Peyer's patch (tissue), 4 donors: ENCODE results near the gene AIG1. TPM values are rescaled to one million over a fixed set of nuclear protein-coding genes. Genes with fewer than 3 reads are reported as not detected.

ENCODE experiments used
- DNase-seq, 3 donors: peaks; one replicate each; pipeline ENCODE4 v3.0.0-alpha.2; 2017 to 2019
- H3K27ac ChIP-seq, 4 donors: fragments of 200-600 bp; sonication (generic); one replicate each; pipeline ENCODE4 v1.5.1; 2016 to 2019
- H3K27me3 ChIP-seq, 2 donors: fragments of 200-600 bp; sonication (generic); one replicate each; pipeline ENCODE4 v1.5.1; 2019
- H3K36me3 ChIP-seq, 3 donors: fragments of 200-600 bp; sonication (generic); one replicate each; pipeline ENCODE4 v1.5.1; 2016 to 2019
- H3K4me1 ChIP-seq, 4 donors: fragments of 200-600 bp; sonication (generic); one replicate each; pipeline ENCODE4 v1.5.1; 2016 to 2019
- H3K4me3 ChIP-seq, 4 donors: fragments of 200-600 bp; sonication (generic); 1 replicate in 3 of 4; 2 replicates in 1 of 4; pipeline ENCODE4 v1.5.1; 2016 to 2019; ENCODE audit warnings: mild to moderate bottlenecking in 1 of 4
- H3K9me3 ChIP-seq, 4 donors: fragments of 200-600 bp; sonication (generic); one replicate each; pipeline ENCODE4 v1.5.1; 2016 to 2019; ENCODE audit warnings: mild to moderate bottlenecking in 1 of 4
- POLR2A ChIP-seq, 2 donors: fragments of 450-650 bp; IDR thresholded peaks; one replicate each; pipeline ENCODE4 v1.5.1; 2017; ENCODE audit warnings: antibody characterized with exemption in 2 of 2, mild to moderate bottlenecking in 2 of 2, moderate library complexity in 2 of 2
- total RNA-seq, 4 donors: library from RNA; depleted of rRNA; stranded (reverse); fragments of >200 nt; gene quantifications; one replicate each; pipeline ENCODE4 v1.1.0, GENCODE V29; 2016
- TF ChIP-seq, protein P1 (sequence below), 6 experiments: fragments of 450-650 bp in 4 of 6; fragments of 200-600 bp in 2 of 6; sonication (generic) in 1 of 6; IDR thresholded peaks; one replicate each; pipeline ENCODE4 v1.5.1; 2017 to 2019; ENCODE audit warnings: antibody characterized with exemption in 6 of 6, mild to moderate bottlenecking in 3 of 6, moderate library complexity in 1 of 6

AIG1 gene
- total RNA-seq, 4 donors from 2014 or later, result 9.1 to 133 (median 84.9) TPM

DNA sequence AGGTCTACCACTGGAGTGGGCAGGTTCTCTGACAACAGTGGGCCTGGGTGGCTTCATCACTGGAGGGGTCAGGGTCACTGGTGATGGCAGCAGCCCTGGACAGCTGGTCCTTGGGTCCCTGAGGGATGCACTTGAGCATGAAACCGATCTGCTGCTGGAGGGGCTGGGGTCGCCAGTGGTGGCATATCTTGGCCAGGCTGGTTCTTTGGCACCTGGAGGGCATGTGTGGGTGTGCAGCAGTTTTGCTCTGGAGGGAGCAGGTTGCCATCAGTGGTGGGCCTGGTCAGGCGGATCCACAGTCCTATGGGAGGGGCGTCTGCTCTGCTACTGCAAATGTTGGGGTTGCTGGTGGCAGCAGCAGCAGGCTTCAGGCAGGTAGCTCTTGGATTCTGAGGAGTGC, 117.0 kb downstream of the AIG1 start:
- no peaks in the 10 kb centered on the region for H3K4me1 ChIP-seq
- no peak for DNase-seq
- H3K27me3 ChIP-seq, result no peaks in the 10 kb centered on the region
- H3K9me3 ChIP-seq, result peaks cover 0 to 6% (median 0%) of the 10 kb centered on the region in 4 donors
- H3K36me3 ChIP-seq, result peaks cover 0 to 13% (median 0%) of the 10 kb centered on the region in 3 donors
- no peak overlapping the region for H3K4me3 ChIP-seq
- TF ChIP-seq, protein P1, sequence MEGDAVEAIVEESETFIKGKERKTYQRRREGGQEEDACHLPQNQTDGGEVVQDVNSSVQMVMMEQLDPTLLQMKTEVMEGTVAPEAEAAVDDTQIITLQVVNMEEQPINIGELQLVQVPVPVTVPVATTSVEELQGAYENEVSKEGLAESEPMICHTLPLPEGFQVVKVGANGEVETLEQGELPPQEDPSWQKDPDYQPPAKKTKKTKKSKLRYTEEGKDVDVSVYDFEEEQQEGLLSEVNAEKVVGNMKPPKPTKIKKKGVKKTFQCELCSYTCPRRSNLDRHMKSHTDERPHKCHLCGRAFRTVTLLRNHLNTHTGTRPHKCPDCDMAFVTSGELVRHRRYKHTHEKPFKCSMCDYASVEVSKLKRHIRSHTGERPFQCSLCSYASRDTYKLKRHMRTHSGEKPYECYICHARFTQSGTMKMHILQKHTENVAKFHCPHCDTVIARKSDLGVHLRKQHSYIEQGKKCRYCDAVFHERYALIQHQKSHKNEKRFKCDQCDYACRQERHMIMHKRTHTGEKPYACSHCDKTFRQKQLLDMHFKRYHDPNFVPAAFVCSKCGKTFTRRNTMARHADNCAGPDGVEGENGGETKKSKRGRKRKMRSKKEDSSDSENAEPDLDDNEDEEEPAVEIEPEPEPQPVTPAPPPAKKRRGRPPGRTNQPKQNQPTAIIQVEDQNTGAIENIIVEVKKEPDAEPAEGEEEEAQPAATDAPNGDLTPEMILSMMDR (IDR thresholded peaks at IDR 0.05), result no peak
- TF ChIP-seq POLR2A (IDR thresholded peaks at IDR 0.05), result no peak
- no peak overlapping the region for H3K27ac ChIP-seq

DNA sequence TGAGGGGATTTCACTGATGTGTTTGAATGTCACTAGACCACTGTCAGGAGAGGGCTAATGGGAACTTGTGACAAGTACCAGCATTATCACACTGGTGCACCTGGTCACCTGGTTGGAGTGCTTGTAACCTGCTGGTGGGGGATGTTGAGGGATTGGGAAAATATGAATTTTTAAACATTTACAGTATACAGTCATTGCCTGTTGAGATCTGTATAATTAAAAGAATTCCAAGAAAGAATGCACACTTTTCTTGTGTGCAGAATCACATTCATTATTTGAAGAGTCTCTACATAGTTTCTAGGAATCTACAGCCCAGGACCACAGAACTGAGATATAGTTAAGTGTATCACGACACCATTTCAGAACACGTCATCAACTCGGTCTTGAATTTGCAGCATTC, 118.4 kb downstream of the AIG1 start:
- Histone ChIP-seq H3K4me1 (no peaks in the 10 kb centered on the region), H3K36me3 (peaks cover 0 to 13% (median 0%) of the 10 kb centered on the region in 3 donors), H3K9me3 (peaks cover 0 to 6% (median 0%) of the 10 kb centered on the region in 4 donors), H3K27ac (no peak overlapping the region), H3K27me3 (no peaks in the 10 kb centered on the region), H3K4me3 (no peak overlapping the region)
- TF ChIP-seq, protein P1 (IDR thresholded peaks at IDR 0.05), result no peak
- TF ChIP-seq POLR2A (IDR thresholded peaks at IDR 0.05), result no peak
- no peak for DNase-seq

DNA sequence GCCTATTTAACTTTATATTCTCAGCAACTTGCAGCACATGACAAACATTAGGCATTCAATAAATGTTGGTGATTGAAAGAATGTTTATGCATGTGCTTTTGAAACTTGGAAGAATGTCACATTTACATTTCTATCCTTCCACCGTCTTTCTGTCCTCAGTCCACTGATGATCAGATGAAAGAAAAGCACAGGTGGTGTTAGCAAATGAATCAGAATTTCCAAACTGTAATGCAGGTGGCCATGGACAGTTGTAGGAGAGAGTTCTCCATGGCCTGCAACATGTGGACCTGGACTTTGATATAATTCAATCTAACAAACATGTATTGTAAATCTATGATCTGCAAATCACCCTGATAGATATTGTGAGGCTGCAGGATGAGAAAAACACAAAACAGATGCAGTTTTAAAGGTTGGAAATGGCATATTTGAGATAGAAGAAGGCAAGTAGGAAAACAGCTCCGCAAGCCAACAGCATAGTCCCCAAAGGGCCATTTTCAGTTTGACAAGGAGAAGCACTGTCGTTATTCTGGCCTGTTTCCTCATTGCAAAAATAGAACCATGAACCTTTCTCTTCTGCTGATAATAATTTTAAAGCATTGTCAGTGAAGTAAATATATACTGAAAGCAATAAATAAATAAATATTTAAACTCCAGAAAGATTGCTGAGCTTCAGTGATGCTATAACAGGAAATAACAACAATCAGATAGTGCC, 119.4 kb downstream of the AIG1 start:
- Histone ChIP-seq H3K4me3 (no peak overlapping the region), H3K36me3 (peaks cover 0 to 13% (median 0%) of the 10 kb centered on the region in 3 donors), H3K27me3 (no peaks in the 10 kb centered on the region), H3K4me1 (no peaks in the 10 kb centered on the region), H3K9me3 (peaks cover 0 to 6% (median 0%) of the 10 kb centered on the region in 4 donors), H3K27ac (no peak overlapping the region)
- no peak for TF ChIP-seq POLR2A (IDR thresholded peaks at IDR 0.05)
- TF ChIP-seq, protein P1 (IDR thresholded peaks at IDR 0.05), result no peak
- no peak for DNase-seq

DNA sequence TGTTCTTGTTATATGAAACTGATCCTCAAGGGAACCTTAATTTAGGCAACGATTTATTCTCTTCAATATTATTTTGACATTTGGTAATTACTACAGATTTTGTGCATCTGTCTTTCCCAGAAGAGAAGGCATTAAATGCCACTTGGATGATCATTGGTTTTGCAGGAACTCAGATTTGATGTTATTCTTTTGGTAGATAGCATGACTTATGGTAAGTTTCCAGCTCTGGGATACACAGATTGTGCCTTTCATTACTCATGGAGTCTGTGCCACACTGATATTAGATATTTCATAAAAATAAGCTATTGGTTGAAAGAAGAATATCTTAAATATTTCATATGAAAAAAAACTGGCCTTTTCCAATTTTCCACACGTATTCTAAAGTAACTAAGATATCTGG, 120.1 kb downstream of the AIG1 start:
- Histone ChIP-seq H3K27me3 (no peaks in the 10 kb centered on the region), H3K4me1 (no peaks in the 10 kb centered on the region), H3K4me3 (no peak overlapping the region), H3K27ac (no peak overlapping the region), H3K36me3 (peaks cover 0 to 9% (median 0%) of the 10 kb centered on the region in 3 donors), H3K9me3 (peaks cover 0 to 5% (median 0%) of the 10 kb centered on the region in 4 donors)
- TF ChIP-seq, protein P1 (IDR thresholded peaks at IDR 0.05), result no peak
- no peak for TF ChIP-seq POLR2A (IDR thresholded peaks at IDR 0.05)
- no peak for DNase-seq

DNA sequence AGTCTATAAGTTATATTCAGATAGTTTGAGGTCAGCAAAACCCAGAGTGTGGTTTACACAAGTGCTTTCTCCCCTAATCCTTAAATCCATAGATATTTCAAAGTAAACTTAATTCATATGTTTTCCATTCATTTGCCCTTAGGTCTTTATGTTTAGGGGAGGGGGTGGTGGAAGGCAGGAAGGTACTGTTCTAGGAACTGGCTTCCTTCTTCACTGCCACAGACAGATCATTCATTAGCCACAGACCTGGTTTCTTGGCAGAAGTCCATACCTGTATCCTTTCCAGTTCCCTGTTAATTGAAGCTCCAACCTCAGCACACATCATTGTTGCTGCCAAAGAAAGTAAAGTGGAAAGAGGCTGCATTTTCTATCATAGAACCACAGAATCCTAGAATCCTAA, 123.0 kb downstream of the AIG1 start:
- H3K4me3 ChIP-seq, result no peak overlapping the region
- no peaks in the 10 kb centered on the region for H3K36me3 ChIP-seq
- no peak overlapping the region for H3K27ac ChIP-seq
- TF ChIP-seq, protein P1 (IDR thresholded peaks at IDR 0.05), result no peak
- TF ChIP-seq POLR2A (IDR thresholded peaks at IDR 0.05), result no peak
- peaks cover 0 to 2% (median 0%) of the 10 kb centered on the region in 4 donors for H3K9me3 ChIP-seq
- no peak for DNase-seq
- no peaks in the 10 kb centered on the region for H3K27me3 ChIP-seq
- H3K4me1 ChIP-seq, result peaks cover 0 to 4% (median 0%) of the 10 kb centered on the region in 4 donors
